HepG2 (cell line): Measurements from ENCODE around the gene ZNF48. TPM values are rescaled to one million over a fixed set of nuclear protein-coding genes. Genes with fewer than 3 reads are reported as not detected.

Source experiments
- CCAR2 ChIP-seq: fragments of 200-400 bp; formaldehyde crosslinking; optimal IDR thresholded peaks from 2 replicates; pipeline ENCODE3; 2018; ENCODE audit warnings: low read depth, mild to moderate bottlenecking, low read length, moderate library complexity
- EEA1 ChIP-seq: sonication (generic); formaldehyde crosslinking; IDR thresholded peaks from 2 replicates; pipeline ENCODE4 v1.5.1; 2020; ENCODE audit warnings: mild to moderate bottlenecking, missing genetic modification reagents, borderline replicate concordance
- FOXA3 ChIP-seq: IDR thresholded peaks from 2 replicates; pipeline ENCODE4 v1.6.1; 2016; ENCODE audit warnings: missing genetic modification reagents, missing compliant biosample characterization
- GATAD2A ChIP-seq: IDR thresholded peaks from 2 replicates; pipeline ENCODE4 v1.6.1; 2016
- KDM1A ChIP-seq: IDR thresholded peaks from 2 replicates; pipeline ENCODE4 v1.6.1; 2016; ENCODE audit warnings: missing compliant biosample characterization
- KLF9 ChIP-seq: IDR thresholded peaks from 2 replicates; pipeline ENCODE4 v1.6.1; 2016; ENCODE audit warnings: low read depth
- NBN ChIP-seq: fragments of 450-650 bp; conservative IDR thresholded peaks from 2 replicates; pipeline ENCODE4 v1.6.1; 2017
- NFKBIZ ChIP-seq: IDR thresholded peaks from 2 replicates; pipeline ENCODE4 v1.6.1; 2018; ENCODE audit warnings: missing genetic modification reagents, missing compliant biosample characterization
- PHB2 ChIP-seq: fragments of 450-650 bp; IDR thresholded peaks from 2 replicates; pipeline ENCODE4 v1.6.1; 2018; ENCODE audit not compliant: partially characterized antibody
- POLR2A ChIP-seq, 2 experiments: IDR thresholded peaks; 2 replicates each; pipeline ENCODE4 v1.6.1; 2011; ENCODE audit warnings: low read depth in 2 of 2, low read length in 2 of 2, mild to moderate bottlenecking in 1 of 2, moderate library complexity in 1 of 2; ENCODE audit not compliant: insufficient read depth in 1 of 2
- RARG ChIP-seq: sonication (generic); formaldehyde crosslinking; IDR thresholded peaks from 2 replicates; pipeline ENCODE4 v1.4.0; 2020; ENCODE audit warnings: low read depth, mild to moderate bottlenecking, missing genetic modification reagents
- REPIN1 ChIP-seq: sonication (generic); formaldehyde crosslinking; IDR thresholded peaks from 2 replicates; pipeline ENCODE4 v1.8.0; 2022; ENCODE audit warnings: missing genetic modification reagents, low read depth, mild to moderate bottlenecking, borderline replicate concordance
- SSRP1 ChIP-seq: IDR thresholded peaks from 2 replicates; pipeline ENCODE4 v1.6.1; 2016; ENCODE audit warnings: control low read depth
- TBP ChIP-seq: sonication (generic); formaldehyde crosslinking; IDR thresholded peaks from 2 replicates; pipeline ENCODE4 v1.5.0; 2020; ENCODE audit warnings: missing genetic modification reagents
- ZIK1 ChIP-seq: sonication (generic); formaldehyde crosslinking; IDR thresholded peaks from 2 replicates; pipeline ENCODE4 v1.5.0; 2020; ENCODE audit warnings: mild to moderate bottlenecking, low read depth, missing genetic modification reagents, borderline replicate concordance
- ZNF253 ChIP-seq: sonication (generic); formaldehyde crosslinking; IDR thresholded peaks from 2 replicates; pipeline ENCODE4 v1.8.0; 2022; ENCODE audit warnings: mild to moderate bottlenecking, missing genetic modification reagents, borderline replicate concordance
- ZNF260 ChIP-seq: sonication (generic); formaldehyde crosslinking; IDR thresholded peaks from 2 replicates; pipeline ENCODE4 v1.4.0; 2020; ENCODE audit warnings: missing genetic modification reagents, low read depth, mild to moderate bottlenecking, borderline replicate concordance
- ZNF556 ChIP-seq: sonication (generic); formaldehyde crosslinking; IDR thresholded peaks from 2 replicates; pipeline ENCODE4 v1.4.0; 2020; ENCODE audit warnings: mild to moderate bottlenecking, missing genetic modification reagents, borderline replicate concordance
- ZNF567 ChIP-seq: sonication (generic); formaldehyde crosslinking; IDR thresholded peaks from 2 replicates; pipeline ENCODE4 v1.8.1; 2023; ENCODE audit warnings: mild to moderate bottlenecking, missing genetic modification reagents, borderline replicate concordance
- ZNF607 ChIP-seq: sonication (generic); formaldehyde crosslinking; IDR thresholded peaks from 2 replicates; pipeline ENCODE4 v1.5.1; 2020; ENCODE audit warnings: missing genetic modification reagents, mild to moderate bottlenecking, borderline replicate concordance
- ZNF782 ChIP-seq: sonication (generic); formaldehyde crosslinking; IDR thresholded peaks from 2 replicates; pipeline ENCODE4 v1.4.0; 2020; ENCODE audit warnings: missing genetic modification reagents, mild to moderate bottlenecking, borderline replicate concordance
- polyA plus RNA-seq, 8 experiments: library from polyadenylated mRNA; depleted of rRNA in 3 of 8; stranded (reverse) in 7 of 8; unstranded in 1 of 8; fragments of >200 nt; fragmentation: Illumina TruSeq in 4 of 8; extraction: Trizol in 4 of 8; gene quantifications; 2 replicates each; pipeline versions ENCODE4 v1.2.1 to v1.2.3, GENCODE V29; 2011 to 2016; ENCODE audit warnings: low read depth in 4 of 8, missing spikeins in 1 of 8, mixed read lengths in 1 of 8; ENCODE audit not compliant: insufficient read depth in 1 of 8
- total RNA-seq, 5 experiments: library from RNA; depleted of rRNA; stranded (reverse); fragments of >200 nt; fragmentation: Illumina TruSeq; extraction: Trizol; gene quantifications; 2 replicates each; pipeline ENCODE4 v1.2.3, GENCODE V29; 2016; ENCODE audit warnings: low read depth in 1 of 5
- TF ChIP-seq, protein P1 (sequence below): sonication (generic); formaldehyde crosslinking; IDR thresholded peaks from 2 replicates; pipeline ENCODE4 v1.5.1; 2020; ENCODE audit warnings: mild to moderate bottlenecking, missing genetic modification reagents, moderate library complexity
- TF ChIP-seq, protein P2 (sequence below): sonication (generic); formaldehyde crosslinking; IDR thresholded peaks from 2 replicates; pipeline ENCODE4 v1.4.0; 2020; ENCODE audit warnings: missing genetic modification reagents
- TF ChIP-seq, protein P3 (sequence below): sonication (generic); formaldehyde crosslinking; IDR thresholded peaks from 2 replicates; pipeline ENCODE4 v1.8.0; 2022; ENCODE audit warnings: low read depth, missing genetic modification reagents
- TF ChIP-seq, protein P4 (sequence below): sonication (generic); formaldehyde crosslinking; IDR thresholded peaks from 2 replicates; pipeline ENCODE4 v1.4.0; 2020; ENCODE audit warnings: missing genetic modification reagents

The ZNF48 gene
- total and polyA plus RNA-seq, 2 of the 13 experiments (the other 11 are each of a cell fraction or from before 2014, with no cell fraction given): 9.9 to 12.3 TPM

- TF ChIP-seq, protein P1, sequence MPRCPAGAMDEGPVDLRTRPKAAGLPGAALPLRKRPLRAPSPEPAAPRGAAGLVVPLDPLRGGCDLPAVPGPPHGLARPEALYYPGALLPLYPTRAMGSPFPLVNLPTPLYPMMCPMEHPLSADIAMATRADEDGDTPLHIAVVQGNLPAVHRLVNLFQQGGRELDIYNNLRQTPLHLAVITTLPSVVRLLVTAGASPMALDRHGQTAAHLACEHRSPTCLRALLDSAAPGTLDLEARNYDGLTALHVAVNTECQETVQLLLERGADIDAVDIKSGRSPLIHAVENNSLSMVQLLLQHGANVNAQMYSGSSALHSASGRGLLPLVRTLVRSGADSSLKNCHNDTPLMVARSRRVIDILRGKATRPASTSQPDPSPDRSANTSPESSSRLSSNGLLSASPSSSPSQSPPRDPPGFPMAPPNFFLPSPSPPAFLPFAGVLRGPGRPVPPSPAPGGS (CRISPR knock-in tag): no peak
- TF ChIP-seq KDM1A (CRISPR knock-in tag) (no peak), ZNF607 (CRISPR knock-in tag) (0 out of 2 replicates have a peak, but pooled peaks have one; percentile 21), PHB2 (no peak), ZNF567 (no peak), ZNF782 (CRISPR knock-in tag) (no peak), EEA1 (CRISPR knock-in tag) (0 out of 2 replicates have a peak, but pooled peaks have one; percentile 66), ZNF253 (CRISPR knock-in tag) (no peak), POLR2A (IDR thresholded peaks at IDR 0.05; ENCODE audit: insufficient read depth in 1 of 2, low read depth in 2 of 2, low read length in 2 of 2) (no peak), NFKBIZ (CRISPR knock-in tag) (no peak), REPIN1 (CRISPR knock-in tag) (peak; percentile 78; the same call in 1 of the 2 replicates), FOXA3 (CRISPR knock-in tag) (peak; percentile 56), KLF9 (CRISPR knock-in tag) (no peak), SSRP1 (CRISPR knock-in tag) (peak; percentile 60; the same call in 1 of the 2 replicates), TBP (CRISPR knock-in tag) (no peak), ZNF260 (CRISPR knock-in tag) (no peak), ZIK1 (CRISPR knock-in tag) (no peak), RARG (no peak), NBN (no peak), ZNF556 (CRISPR knock-in tag) (peak; percentile 48; the same call in 1 of the 2 replicates), GATAD2A (CRISPR knock-in tag) (peak; percentile 66), CCAR2 (no peak)
- TF ChIP-seq, protein P2, sequence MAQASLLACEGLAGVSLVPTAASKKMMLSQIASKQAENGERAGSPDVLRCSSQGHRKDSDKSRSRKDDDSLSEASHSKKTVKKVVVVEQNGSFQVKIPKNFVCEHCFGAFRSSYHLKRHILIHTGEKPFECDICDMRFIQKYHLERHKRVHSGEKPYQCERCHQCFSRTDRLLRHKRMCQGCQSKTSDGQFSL: no peak
- TF ChIP-seq, protein P3, sequence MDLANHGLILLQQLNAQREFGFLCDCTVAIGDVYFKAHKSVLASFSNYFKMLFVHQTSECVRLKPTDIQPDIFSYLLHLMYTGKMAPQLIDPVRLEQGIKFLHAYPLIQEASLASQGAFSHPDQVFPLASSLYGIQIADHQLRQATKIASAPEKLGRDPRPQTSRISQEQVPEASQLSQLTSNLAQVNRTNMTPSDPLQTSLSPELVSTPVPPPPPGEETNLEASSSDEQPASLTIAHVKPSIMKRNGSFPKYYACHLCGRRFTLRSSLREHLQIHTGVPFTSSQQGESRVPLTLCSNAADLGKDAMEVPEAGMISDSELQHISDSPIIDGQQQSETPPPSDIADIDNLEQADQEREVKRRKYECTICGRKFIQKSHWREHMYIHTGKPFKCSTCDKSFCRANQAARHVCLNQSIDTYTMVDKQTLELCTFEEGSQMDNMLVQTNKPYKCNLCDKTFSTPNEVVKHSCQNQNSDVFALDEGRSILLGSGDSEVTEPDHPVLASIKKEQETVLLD (CRISPR knock-in tag): no peak
- TF ChIP-seq, protein P4, sequence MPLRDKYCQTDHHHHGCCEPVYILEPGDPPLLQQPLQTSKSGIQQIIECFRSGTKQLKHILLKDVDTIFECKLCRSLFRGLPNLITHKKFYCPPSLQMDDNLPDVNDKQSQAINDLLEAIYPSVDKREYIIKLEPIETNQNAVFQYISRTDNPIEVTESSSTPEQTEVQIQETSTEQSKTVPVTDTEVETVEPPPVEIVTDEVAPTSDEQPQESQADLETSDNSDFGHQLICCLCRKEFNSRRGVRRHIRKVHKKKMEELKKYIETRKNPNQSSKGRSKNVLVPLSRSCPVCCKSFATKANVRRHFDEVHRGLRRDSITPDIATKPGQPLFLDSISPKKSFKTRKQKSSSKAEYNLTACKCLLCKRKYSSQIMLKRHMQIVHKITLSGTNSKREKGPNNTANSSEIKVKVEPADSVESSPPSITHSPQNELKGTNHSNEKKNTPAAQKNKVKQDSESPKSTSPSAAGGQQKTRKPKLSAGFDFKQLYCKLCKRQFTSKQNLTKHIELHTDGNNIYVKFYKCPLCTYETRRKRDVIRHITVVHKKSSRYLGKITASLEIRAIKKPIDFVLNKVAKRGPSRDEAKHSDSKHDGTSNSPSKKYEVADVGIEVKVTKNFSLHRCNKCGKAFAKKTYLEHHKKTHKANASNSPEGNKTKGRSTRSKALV: peak; percentile 55; the same call in 1 of the 2 replicates
Observed at GRCh38 chr16:30409125-30410060, 14.2 kb downstream of the ZNF48 start (continued).
